GM15510 (cell line): Measurements from ENCODE around the gene DCAF4.

Source experiments
- POLR2A ChIP-seq: IDR thresholded peaks from 3 replicates; pipeline ENCODE4 v1.6.1; 2011; ENCODE audit warnings: borderline replicate concordance; ENCODE audit not compliant: insufficient read length; ENCODE audit errors: extremely low read depth

Gene DCAF4

DNA sequence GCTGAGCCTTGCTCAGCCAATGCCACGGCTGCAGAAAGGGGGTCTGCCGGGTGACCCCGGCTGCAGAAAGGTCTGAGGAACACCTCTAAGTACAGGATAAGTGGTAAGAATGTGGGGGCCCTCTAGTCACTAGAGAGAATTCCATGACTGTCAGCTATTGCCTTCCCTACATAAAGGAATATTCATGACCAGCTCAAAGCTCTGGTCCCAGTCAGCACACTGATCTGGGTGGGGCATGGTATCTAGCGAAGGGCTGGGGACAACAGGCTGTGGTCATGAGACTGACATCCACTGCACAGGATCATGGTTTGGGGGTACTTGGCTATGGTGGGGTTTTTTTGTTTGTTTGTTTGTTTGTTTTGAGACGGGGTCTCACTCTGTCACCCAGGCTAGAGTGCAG lies 42.1 kb downstream of the DCAF4 start:
- no peak for TF ChIP-seq POLR2A

DNA sequence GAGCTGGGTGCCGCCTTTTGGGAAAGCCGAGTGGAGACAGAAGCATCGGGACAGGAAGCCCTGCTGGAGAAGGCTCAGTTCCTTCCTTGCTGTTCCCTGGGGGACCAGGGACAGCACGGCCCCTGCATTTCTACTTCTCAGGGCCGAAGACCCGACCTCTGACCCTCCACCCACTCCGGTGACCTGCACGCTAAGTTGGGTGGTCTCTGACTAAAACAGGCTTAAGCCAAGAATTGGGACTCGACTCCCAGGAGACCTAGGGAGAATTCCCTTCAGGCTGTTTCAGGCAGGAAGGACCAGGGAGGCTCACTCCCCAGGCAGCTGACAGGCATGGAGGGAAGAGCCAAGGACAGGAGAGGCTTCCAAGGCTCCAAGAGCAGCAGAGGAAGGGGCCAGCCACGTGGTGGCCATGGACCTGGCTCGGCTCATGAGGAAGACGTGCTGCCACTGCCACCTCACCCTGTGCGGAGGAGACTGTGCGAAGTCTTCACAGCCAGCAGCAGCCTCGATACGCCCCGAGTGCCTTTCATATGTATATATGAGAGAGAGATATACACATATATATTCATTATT lies 43.9 kb downstream of the DCAF4 start:
- no peak for TF ChIP-seq POLR2A

DNA sequence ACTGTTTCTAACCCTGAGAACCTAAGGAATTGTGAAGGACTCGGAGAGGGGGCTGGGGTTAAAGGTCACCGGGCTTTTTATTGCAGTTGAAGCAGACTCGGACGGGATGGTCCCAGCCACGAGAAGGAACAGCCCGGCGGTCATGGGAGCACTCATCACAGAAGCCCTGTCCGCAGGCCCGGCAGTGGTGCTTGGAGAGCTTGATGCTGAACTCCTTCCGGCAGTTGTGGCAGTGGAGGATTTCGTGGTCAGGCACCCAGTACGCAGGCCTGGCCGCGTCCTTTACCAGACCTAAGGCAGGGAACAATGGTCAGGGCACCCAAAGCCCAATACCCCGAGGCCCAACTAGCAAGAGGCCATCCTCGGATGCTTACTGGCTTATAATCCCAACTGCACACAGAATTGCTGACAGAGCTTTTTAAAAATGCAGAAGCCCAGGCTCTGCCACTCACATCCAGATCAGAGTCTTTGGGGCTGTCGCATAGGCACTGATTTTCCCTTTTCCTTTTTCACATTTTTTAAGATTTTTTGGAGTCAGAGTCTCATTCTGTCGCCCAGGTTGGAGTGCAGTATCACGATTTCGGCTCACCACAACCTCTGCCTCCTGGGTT lies 44.7 kb downstream of the DCAF4 start:
- TF ChIP-seq POLR2A, result no peak

DNA sequence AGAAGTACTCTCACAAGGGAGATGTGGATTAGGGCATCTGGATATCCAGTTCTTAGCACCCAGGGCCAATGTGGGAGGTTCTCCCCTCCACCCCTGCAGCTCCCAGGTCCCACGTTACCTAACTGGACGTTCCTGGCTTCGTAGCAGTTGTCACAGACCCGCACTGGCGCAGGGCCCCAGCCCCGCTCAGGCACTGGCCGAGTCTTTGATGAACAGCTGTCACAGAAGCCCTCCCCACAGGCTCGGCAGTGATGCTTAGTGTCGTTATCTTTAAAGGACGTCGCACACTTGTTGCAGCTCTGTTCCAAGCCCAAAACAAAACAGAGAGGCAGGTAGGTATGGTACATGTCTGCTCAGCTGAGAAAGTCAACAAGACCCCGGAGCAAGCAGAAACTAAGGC lies 48.4 kb downstream of the DCAF4 start:
- TF ChIP-seq POLR2A, result no peak

DNA sequence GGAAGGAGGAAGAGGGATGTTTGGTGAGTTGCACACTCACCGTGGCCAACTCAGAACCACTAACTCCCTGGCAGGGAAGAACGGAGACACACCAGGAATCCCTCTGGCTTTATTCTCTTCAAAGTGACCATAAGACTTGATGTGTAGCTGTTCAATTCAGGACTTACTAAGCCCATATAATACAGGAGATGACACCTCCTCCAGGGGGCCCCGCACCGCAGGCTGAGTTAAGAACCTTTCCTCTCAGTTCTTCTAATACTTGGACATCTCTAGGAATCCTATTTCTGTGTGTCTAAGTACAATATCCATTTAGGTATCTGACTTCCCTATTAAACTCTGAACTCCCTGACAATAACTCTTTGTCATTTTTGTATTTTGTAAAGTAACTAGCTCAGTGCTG lies 49.5 kb downstream of the DCAF4 start:
- TF ChIP-seq POLR2A, result no peak

DNA sequence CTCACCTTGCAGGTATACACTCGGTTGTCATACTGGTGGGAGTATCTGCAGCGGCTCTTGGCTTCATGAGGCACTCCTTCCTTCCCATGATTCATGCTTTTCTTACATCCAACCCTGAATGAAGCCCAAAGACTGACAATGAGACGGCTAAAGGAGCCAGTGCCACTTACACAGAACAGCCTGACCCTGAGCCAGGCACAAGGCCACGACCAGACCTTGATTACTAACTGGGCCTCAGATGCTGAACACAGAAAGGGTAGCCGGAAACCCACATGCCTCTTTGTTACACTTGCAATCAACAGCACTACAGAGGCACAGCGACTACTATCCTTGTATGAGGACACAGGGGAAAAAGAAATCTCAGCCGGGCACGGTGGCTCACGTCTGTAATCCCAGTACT lies 52.6 kb downstream of the DCAF4 start:
- no peak for TF ChIP-seq POLR2A

DNA sequence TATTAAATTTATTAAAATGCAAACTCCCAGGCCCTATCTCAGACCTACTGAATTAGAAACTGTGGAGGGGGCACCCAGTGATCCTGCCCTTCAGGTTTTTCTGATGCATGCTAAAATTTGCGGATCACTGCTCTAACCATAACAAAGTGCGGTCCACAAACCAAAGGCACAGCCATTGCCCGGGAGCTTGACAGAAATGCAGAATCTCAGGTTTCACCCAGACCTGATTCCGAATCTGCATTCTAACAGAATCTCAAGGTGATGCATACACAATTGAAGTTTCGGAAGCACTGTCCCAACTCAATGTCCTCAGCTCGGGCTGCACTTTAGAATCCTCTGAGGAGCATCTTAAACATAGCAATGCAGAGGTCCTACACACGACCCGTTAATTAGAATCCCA lies 54.6 kb downstream of the DCAF4 start:
- TF ChIP-seq POLR2A, result no peak

DNA sequence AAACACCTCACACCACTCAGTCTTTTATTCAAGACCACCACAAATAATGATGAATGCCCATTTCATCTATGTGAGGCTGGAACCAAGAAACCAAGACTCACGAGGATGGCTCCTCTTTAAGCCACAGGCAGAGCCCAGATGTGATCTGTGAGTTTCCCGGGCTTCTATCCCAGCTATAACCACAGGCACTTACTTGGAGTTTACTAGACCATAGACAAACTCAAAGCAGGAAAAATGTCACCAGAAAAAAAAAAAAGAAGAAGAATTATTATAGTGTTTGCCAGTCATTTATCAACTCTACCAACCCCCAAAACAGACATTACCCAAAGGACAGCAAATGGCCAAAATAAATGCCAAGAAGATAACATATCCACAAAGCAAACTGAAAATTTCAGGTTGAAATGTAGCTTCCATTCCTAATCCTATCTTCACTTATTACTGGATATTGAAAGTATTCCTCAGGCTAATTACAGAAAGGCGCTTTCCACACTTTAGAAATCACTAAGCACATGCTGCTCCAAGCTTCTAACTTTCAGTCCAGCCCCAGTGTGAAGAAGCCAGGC lies 56.0 kb downstream of the DCAF4 start:
- no peak for TF ChIP-seq POLR2A

DNA sequence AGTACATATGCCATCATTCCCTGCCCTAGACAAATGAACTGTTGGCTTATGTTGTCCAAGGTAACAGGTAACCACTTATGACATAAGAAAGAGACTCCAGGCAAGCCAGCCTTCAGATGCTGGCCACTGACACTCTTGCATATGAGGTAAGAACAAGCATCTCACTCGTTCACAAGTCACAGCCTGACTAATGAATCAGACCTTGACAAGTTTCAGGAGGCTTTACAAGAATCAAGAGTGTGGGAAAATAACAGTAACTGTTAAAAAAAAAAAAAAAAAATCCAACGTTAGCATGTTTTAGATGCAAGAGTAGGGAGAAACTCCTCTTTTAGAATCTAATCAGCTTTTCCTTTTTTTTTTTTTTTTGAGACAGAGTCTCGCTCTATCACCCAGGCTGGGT lies 60.0 kb downstream of the DCAF4 start:
- TF ChIP-seq POLR2A, result no peak

DNA sequence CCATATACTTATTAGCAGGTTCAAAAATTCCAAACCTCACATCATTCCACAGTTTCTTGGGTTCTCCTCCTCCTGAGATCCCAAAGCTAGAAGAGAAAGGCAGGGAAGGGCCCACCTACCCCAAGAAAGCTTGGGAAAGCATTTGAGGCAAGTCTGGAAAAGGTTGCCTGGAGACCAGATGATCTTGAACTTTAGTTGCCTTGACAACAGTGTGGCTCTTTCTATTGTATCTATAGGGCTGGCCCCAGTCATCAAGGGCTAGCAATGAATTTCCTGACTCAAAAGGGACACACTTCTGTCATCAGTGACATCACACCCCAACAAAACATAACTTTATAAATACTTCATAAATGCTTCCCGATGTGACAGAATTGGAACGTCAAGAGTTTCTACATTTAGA lies 60.6 kb downstream of the DCAF4 start:
- TF ChIP-seq POLR2A, result no peak

DNA sequence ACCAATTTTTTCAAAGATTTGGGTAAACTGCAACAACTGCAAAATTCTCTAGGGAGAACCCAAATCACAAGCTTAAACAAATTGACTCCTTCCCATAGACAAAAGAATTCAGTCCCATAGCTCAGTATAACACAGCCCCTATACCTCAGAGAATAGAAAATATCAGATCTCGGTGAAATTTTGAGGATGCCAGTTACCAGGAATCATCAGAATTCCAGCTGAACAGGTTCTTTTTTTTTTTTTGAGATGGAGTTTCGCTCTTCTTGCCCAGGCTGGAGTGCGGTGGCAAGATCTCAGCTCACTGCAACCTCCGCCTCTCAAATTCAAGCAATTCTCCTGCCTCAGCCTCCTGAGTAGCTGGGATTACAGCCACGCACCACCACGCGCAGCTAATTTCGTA lies 63.9 kb downstream of the DCAF4 start:
- TF ChIP-seq POLR2A, result no peak

DNA sequence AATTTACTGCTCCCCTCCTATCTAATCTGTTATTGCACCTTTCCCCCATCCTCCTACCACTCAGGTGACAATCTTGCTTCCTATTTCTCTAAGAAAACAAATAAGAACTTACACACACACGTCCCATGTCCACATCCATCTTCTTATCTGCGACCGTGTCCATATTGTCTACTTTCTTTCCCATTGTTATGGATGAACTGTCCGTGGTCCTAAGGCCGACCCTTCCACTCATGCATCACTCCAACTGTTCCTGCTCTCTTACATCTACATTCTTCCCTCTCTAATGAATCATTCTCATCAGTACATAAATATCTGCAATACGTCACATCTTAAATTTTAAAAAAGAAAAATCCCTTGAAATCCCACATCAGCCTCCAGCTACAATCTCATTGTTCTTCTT lies 70.7 kb downstream of the DCAF4 start:
- TF ChIP-seq POLR2A, result no peak

DNA sequence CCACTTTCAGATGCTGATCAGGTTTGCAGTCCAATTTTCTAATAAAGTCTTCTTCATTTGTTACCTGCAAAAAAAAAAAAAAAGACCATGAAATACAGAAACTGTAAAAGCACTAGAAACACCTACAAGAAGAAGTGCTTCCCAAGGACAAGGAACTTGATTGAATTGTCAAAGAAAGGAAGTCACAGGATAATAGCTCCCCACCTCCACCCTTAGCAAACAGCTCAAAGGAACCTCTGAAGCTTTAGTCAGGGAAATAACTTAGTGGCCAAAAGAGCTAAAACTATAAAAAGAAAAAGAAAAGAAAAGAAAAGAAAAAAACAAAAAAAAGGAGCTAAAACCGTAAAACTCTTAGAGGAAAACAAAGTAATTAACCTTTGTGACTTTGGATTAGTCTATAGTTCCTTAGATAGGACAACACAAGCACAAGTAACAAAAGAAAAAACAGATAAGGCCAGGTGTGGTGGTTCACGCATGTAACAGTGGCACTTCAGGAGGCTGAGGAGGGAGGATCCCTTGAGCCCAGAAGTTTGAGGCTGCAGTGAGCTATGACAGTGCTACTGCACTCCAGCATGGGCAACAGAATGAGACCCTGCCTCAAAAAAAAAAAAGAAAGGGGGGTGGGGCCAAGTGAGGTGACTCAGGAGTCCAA lies 72.1 kb downstream of the DCAF4 start:
- TF ChIP-seq POLR2A, result no peak

DNA sequence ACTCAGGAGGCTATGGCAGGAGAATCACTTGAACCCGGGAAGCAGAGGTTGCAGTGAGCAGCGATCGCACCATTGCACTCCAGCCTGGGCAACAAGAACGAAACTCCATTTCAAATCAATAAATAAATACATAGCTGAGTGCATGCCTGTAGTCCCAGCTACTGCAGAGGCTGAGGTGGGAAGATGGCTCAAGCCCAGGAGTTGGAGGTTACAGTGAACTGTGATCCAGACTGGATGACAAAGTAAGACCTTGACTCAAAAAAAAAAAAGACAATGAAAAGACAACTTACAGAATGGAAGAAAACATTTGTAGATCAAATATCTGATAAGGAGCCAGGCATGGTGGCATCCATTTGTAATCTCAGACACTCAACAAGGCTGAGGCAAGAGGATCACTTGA lies 73.1 kb downstream of the DCAF4 start:
- TF ChIP-seq POLR2A, result no peak

DNA sequence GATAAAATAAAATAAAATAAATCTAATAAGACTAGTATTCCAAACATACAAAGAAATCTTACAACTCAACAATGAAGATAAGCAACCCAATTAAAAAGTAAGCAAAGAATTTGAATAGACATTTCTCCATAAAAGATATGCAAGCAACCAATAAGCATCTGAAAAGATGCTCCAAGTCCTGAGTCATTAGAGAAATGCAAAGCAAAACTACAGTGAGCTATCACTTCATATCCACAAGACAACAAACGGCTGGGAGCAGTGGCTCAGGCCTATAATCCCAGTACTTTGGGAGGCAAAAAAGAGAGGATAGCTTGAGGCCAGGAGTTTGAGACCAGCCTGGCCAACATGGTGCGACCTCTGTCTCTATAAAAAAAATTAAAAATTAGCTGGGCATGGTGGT lies 73.8 kb downstream of the DCAF4 start:
- no peak for TF ChIP-seq POLR2A

DNA sequence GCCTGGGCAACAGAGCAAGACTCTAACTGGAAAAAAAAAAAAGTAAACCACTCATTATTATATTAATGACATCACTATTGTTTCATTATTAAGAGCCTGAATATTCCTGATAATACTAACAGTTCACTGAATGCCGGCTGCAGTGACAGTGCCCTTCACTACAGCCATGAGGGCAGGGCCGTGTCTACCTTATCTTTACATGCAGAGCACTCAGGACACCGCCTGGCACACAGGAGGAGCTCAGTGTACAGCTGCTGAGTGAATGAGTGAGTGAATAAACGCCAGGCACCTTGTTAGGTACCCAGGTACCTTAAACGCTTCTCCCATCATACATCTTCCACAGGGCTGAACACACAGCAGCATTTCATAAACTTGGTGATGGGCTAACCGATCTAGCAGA lies 77.4 kb downstream of the DCAF4 start:
- TF ChIP-seq POLR2A, result no peak
